HEK293T (cell line): Measurements from ENCODE around the gene TNFAIP6.

Source experiments
- ARNT ChIP-seq: fragments of 450-650 bp; IDR thresholded peaks from 2 replicates; pipeline ENCODE4 v1.6.1; 2017; ENCODE audit warnings: mild to moderate bottlenecking
- BHLHE40 ChIP-seq: fragments of 450-650 bp; IDR thresholded peaks from 2 replicates; pipeline ENCODE4 v1.6.1; 2016; ENCODE audit warnings: mild to moderate bottlenecking, moderate library complexity, borderline replicate concordance
- CTBP1 ChIP-seq: fragments of 450-650 bp; IDR thresholded peaks from 2 replicates; pipeline ENCODE4 v1.6.1; 2016; ENCODE audit warnings: borderline replicate concordance
- ELF4 ChIP-seq: fragments of 450-650 bp; IDR thresholded peaks from 2 replicates; pipeline ENCODE4 v1.6.1; 2017; ENCODE audit warnings: antibody characterized with exemption
- FOXM1 ChIP-seq: fragments of 450-650 bp; IDR thresholded peaks from 2 replicates; pipeline ENCODE4 v1.6.1; 2017; ENCODE audit warnings: mild to moderate bottlenecking, borderline replicate concordance
- NFRKB ChIP-seq: fragments of 450-650 bp; IDR thresholded peaks from 2 replicates; pipeline ENCODE4 v1.6.1; 2016; ENCODE audit warnings: mild to moderate bottlenecking, moderate library complexity
- PKNOX1 ChIP-seq: fragments of 450-650 bp; IDR thresholded peaks from 2 replicates; pipeline ENCODE4 v1.6.1; 2016
- SP1 ChIP-seq: fragments of 450-650 bp; IDR thresholded peaks from 2 replicates; pipeline ENCODE4 v1.6.1; 2017
- SUZ12 ChIP-seq: fragments of 450-650 bp; IDR thresholded peaks from 2 replicates; pipeline ENCODE4 v1.6.1; 2016; ENCODE audit warnings: mild to moderate bottlenecking
- TARDBP ChIP-seq: fragments of 450-650 bp; IDR thresholded peaks from 2 replicates; pipeline ENCODE4 v1.6.1; 2016
- ZNF384 ChIP-seq: fragments of 450-650 bp; IDR thresholded peaks from 2 replicates; pipeline ENCODE4 v1.6.1; 2016

- no peak for TF ChIP-seq TARDBP
- no peak for TF ChIP-seq ZNF384
- TF ChIP-seq ARNT, result no peak
- TF ChIP-seq ELF4, result no peak
- TF ChIP-seq BHLHE40, result no peak
- TF ChIP-seq CTBP1, result no peak
- TF ChIP-seq FOXM1, result no peak
- TF ChIP-seq SP1, result no peak
- TF ChIP-seq SUZ12, result no peak
- TF ChIP-seq PKNOX1, result no peak
- TF ChIP-seq NFRKB, result no peak
Observed at GRCh38 chr2:151422917-151423439, 65.6 kb downstream of the TNFAIP6 start.
